GM12892 (cell line): Measurements from ENCODE around the gene C1S.

Source experiments
- POLR2A ChIP-seq: IDR thresholded peaks from 2 replicates; pipeline ENCODE4 v1.6.1; 2011; ENCODE audit warnings: low read depth, low read length, control low read depth
- POLR2AphosphoS5 ChIP-seq: IDR thresholded peaks from 2 replicates; pipeline ENCODE4 v1.6.1; 2011; ENCODE audit warnings: low read depth, low read length, control low read depth
- TAF1 ChIP-seq: IDR thresholded peaks from 2 replicates; pipeline ENCODE4 v1.6.1; 2011; ENCODE audit warnings: low read depth, mild to moderate bottlenecking, control low read depth, low read length, borderline replicate concordance

DNA sequence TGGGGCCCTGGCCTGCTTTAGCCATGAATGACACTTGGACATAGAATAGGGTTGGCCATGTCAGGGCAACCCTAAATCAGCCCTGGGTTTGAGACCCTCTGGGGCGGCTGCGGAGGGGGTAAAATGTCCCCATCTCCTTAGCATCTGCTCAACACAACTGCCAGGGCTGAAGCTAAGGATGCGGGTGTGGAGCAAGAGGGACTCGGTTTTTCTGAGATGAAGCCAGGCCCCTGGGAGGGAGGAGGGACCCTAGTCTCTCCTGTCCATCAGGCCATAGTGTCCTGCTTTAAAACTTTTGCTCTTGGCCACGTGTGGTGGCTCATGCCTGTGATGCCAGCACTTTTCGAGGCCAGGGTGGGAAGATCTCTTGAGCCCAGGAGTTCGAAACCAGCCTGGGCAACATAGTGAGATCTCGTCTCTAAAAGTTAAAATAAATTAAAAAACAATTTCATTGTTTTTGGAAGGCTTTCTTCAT is 32.5 kb downstream of the C1S start:
- TF ChIP-seq POLR2A, result no peak
- no peak for TF ChIP-seq POLR2AphosphoS5
- no peak for TF ChIP-seq TAF1
